Suprapubic skin (tissue), 4 donors: Measurements from ENCODE around the gene ADAM33. TPM values are rescaled to one million over a fixed set of nuclear protein-coding genes. Genes with fewer than 3 reads are reported as not detected.
A peak's percentile ranks its signal among the peaks of the same experiment; 100 is the strongest.

Experiments
- DNase-seq, 2 donors: peaks; one replicate each; pipeline ENCODE4 v3.0.0-alpha.2; 2019; ENCODE audit warnings: low spot score in 2 of 2
- H3K27ac ChIP-seq: fragments of 200-600 bp; sonication (generic); one replicate; pipeline ENCODE4 v1.5.1; 2019
- H3K27me3 ChIP-seq: fragments of 200-600 bp; sonication (generic); one replicate; pipeline ENCODE4 v1.5.1; 2019
- H3K36me3 ChIP-seq: fragments of 200-600 bp; sonication (generic); one replicate; pipeline ENCODE4 v1.5.1; 2019
- H3K4me1 ChIP-seq: fragments of 200-600 bp; sonication (generic); one replicate; pipeline ENCODE4 v1.5.1; 2019
- H3K4me3 ChIP-seq: fragments of 200-600 bp; sonication (generic); one replicate; pipeline ENCODE4 v1.5.1; 2019; ENCODE audit warnings: mild to moderate bottlenecking
- H3K9me3 ChIP-seq: fragments of 200-600 bp; sonication (generic); one replicate; pipeline ENCODE4 v1.5.1; 2019
- EP300 ChIP-seq: sonication (generic); formaldehyde crosslinking; IDR thresholded peaks from one replicate; pipeline ENCODE4 v1.6.1; 2017; ENCODE audit warnings: antibody characterized with exemption
- POLR2A ChIP-seq, 2 donors: fragments of 450-650 bp; IDR thresholded peaks; one replicate each; pipeline ENCODE4 v1.6.1; 2017; ENCODE audit warnings: antibody characterized with exemption in 2 of 2, mild to moderate bottlenecking in 2 of 2, moderate library complexity in 2 of 2
- POLR2AphosphoS5 ChIP-seq, 3 donors: sonication (generic); formaldehyde crosslinking; IDR thresholded peaks; one replicate each; pipeline ENCODE4 v1.6.1; 2017; ENCODE audit warnings: antibody characterized with exemption in 3 of 3
- WGBS: methylation state at CpG from one replicate; pipeline ENCODE4 v1.1.5; 2018; 5-methylcytosine and 5-hydroxymethylcytosine counted together
- total RNA-seq, 4 donors: library from RNA; depleted of rRNA; stranded (reverse); fragments of >200 nt; gene quantifications; one replicate each; pipeline ENCODE4 v1.1.0, GENCODE V29; 2016
- TF ChIP-seq, protein P1 (sequence below), 2 donors: fragments of 200-600 bp in 1 of 2; fragments of 450-650 bp in 1 of 2; sonication (generic) in 1 of 2; IDR thresholded peaks; one replicate each; pipeline ENCODE4 v1.5.1; 2016 to 2019; ENCODE audit warnings: antibody characterized with exemption in 2 of 2, mild to moderate bottlenecking in 1 of 2, moderate library complexity in 1 of 2

The ADAM33 gene
- total RNA-seq, 4 donors from 2014 or later: 6.3 to 24.3 (median 13.4) TPM

DNA sequence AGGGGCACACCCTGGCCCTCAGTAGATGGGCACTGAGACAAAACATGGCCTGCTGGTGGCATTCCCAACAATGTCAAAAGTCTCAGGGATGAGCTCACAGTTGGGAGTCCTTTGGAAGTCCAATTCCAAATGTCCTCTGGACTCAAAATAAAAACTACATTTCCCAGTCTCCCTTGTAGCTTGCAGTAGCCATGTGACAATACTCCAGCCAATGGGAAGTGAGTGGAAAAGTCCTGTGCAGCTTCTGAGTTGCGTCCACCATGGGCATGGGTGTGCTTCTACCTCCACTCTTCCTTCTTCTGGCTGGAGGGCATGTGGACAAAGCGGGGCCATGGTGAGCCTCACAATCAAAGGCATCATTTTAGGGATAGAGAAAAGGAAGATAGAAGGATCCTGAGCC is 5.8 kb upstream of the ADAM33 start:
- no peak for TF ChIP-seq POLR2AphosphoS5 (IDR thresholded peaks at IDR 0.05)
- TF ChIP-seq EP300: no peak
- no peak for TF ChIP-seq POLR2A (IDR thresholded peaks at IDR 0.05)
- TF ChIP-seq, protein P1, sequence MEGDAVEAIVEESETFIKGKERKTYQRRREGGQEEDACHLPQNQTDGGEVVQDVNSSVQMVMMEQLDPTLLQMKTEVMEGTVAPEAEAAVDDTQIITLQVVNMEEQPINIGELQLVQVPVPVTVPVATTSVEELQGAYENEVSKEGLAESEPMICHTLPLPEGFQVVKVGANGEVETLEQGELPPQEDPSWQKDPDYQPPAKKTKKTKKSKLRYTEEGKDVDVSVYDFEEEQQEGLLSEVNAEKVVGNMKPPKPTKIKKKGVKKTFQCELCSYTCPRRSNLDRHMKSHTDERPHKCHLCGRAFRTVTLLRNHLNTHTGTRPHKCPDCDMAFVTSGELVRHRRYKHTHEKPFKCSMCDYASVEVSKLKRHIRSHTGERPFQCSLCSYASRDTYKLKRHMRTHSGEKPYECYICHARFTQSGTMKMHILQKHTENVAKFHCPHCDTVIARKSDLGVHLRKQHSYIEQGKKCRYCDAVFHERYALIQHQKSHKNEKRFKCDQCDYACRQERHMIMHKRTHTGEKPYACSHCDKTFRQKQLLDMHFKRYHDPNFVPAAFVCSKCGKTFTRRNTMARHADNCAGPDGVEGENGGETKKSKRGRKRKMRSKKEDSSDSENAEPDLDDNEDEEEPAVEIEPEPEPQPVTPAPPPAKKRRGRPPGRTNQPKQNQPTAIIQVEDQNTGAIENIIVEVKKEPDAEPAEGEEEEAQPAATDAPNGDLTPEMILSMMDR (IDR thresholded peaks at IDR 0.05): no peak
- Histone ChIP-seq H3K27me3 (no peaks in the 10 kb centered on the region), H3K4me3 (no peak overlapping the region), H3K4me1 (peaks cover 13% of the 10 kb centered on the region), H3K36me3 (no peaks in the 10 kb centered on the region), H3K27ac (peak overlapping the region; percentile 76), H3K9me3 (no peaks in the 10 kb centered on the region)
- WGBS: 61% methylated on average over 2 of the region's 2 CpGs
- DNase-seq: no peak

DNA sequence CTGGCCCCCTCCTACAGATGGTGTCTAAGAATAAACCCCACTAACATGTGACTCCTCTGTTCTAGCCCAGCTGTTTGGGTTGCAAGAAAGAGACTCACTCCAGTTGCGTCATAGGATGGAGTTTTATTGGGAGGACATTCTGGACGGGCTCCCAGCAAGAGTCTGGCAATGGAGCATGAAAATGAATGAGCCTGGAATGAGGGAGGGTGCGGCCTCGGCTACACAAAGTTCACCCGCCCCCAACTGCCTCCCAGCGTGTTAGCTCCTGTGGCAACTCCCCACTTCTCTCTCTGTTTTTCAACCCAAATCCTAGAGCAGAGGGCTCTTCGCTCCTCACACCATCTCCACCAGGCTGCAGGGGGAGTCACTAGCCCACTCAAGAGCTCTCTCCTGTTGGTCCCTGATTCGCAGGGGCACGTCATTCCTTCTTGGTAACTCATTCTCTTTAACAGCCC is 5.1 kb upstream of the ADAM33 start:
- Histone ChIP-seq H3K9me3 (no peaks in the 10 kb centered on the region), H3K27me3 (peaks cover 7% of the 10 kb centered on the region), H3K36me3 (no peaks in the 10 kb centered on the region), H3K27ac (peak overlapping the region; percentile 76), H3K4me3 (no peak overlapping the region), H3K4me1 (peaks cover 19% of the 10 kb centered on the region)
- DNase-seq: peak in 1 of 2 donors; percentile 92
- WGBS: 32% methylated on average over 6 of the region's 9 CpGs
- TF ChIP-seq POLR2A (IDR thresholded peaks at IDR 0.05) (no peak), POLR2AphosphoS5 (IDR thresholded peaks at IDR 0.05) (peak in 2 of 3 donors; percentile 61 to 91), EP300 (no peak)
- TF ChIP-seq, protein P1 (IDR thresholded peaks at IDR 0.05): no peak

DNA sequence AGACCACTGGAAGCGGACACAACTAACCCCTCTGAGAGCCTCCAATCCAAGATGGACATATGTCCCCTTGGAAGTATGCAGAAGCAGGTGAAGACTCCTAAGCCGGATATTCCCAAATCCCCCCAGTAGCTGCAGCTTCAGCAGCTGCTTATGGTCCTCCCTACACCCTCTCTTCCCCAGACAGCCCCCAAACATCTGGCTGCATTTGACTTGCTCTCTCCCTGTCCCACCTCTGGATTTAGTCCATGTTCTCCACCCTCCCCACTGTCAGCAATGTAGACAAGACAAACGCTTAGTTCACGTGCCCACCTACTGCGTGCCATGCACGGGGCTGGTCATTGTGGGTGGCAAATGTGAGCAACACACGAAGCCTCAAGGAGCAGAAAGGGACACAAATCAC is 4.6 kb upstream of the ADAM33 start:
- no peak for TF ChIP-seq POLR2AphosphoS5 (IDR thresholded peaks at IDR 0.05)
- no peak for TF ChIP-seq POLR2A (IDR thresholded peaks at IDR 0.05)
- TF ChIP-seq, protein P1 (IDR thresholded peaks at IDR 0.05): no peak
- no peak for TF ChIP-seq EP300
- H3K27ac ChIP-seq: peak overlapping the region; percentile 37
- WGBS: 58% methylated on average over 7 of the region's 7 CpGs
- peaks cover 24% of the 10 kb centered on the region for H3K4me1 ChIP-seq
- no peaks in the 10 kb centered on the region for H3K36me3 ChIP-seq
- no peak for DNase-seq
- H3K9me3 ChIP-seq: no peaks in the 10 kb centered on the region
- no peak overlapping the region for H3K4me3 ChIP-seq
- H3K27me3 ChIP-seq: peaks cover 12% of the 10 kb centered on the region

DNA sequence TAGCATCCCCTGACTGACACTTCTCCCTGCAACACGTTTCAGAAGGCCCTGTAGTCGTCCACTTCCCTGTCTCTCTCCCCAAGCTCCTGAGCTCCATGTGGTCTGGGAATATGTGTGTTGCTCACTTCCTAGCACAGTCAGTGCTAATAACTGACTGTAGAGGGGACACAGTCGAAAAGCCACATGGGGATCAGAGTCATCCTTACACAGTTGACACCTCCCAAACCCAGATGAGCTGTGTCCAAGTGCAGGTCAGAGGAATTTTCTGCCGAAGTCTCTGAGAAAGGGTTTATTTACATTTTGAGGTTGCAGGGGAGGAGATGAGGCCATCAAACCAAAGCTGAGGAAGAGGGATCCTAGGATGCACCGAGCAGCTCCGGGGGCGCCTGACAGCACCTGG is 3.5 kb upstream of the ADAM33 start:
- TF ChIP-seq EP300: no peak
- TF ChIP-seq POLR2A (IDR thresholded peaks at IDR 0.05): no peak
- peaks cover 23% of the 10 kb centered on the region for H3K27me3 ChIP-seq
- no peak for DNase-seq
- H3K9me3 ChIP-seq: no peaks in the 10 kb centered on the region
- peaks cover 27% of the 10 kb centered on the region for H3K4me1 ChIP-seq
- WGBS: 79% methylated on average over 7 of the region's 7 CpGs
- no peak overlapping the region for H3K27ac ChIP-seq
- no peak overlapping the region for H3K4me3 ChIP-seq
- H3K36me3 ChIP-seq: no peaks in the 10 kb centered on the region

DNA sequence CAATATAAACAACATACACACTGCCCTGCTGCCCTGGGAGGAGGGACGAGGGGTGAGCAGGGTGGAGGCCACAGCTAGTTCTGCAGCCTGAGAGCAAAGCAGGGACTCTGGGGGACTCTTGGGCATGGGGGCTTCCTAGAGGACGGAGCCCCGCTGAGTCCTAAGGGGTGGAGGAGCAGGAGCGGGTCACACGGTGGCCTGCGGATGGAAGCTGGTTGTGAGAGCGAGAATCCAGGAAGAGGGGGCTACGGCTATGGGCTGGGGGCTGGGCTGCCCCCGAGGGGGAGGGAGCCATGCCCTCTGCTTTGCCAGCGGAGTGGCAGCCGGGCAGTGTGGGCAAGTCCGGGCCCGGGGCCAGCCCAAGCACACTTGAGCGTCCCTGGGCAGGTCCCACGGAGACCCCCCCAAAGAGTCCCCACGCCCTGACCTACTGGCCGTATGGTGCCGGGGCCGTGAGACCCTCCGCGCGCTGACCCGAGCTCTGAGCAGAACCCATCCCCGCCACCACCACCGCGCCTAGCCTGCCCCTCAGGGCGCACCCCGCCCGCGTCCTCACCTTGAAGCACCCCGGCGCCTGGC is 369 bp downstream of the ADAM33 start:
- Histone ChIP-seq H3K9me3 (no peaks in the 10 kb centered on the region), H3K36me3 (no peaks in the 10 kb centered on the region), H3K27ac (peak overlapping the region; percentile 85), H3K4me1 (peaks cover 40% of the 10 kb centered on the region), H3K4me3 (peak overlapping the region; percentile 54), H3K27me3 (peaks cover 27% of the 10 kb centered on the region)
- DNase-seq: no peak
- TF ChIP-seq EP300 (no peak), POLR2A (IDR thresholded peaks at IDR 0.05) (no peak)
- whole genome bisulfite sequencing: 27% methylated on average over 12 of the region's 32 CpGs

DNA sequence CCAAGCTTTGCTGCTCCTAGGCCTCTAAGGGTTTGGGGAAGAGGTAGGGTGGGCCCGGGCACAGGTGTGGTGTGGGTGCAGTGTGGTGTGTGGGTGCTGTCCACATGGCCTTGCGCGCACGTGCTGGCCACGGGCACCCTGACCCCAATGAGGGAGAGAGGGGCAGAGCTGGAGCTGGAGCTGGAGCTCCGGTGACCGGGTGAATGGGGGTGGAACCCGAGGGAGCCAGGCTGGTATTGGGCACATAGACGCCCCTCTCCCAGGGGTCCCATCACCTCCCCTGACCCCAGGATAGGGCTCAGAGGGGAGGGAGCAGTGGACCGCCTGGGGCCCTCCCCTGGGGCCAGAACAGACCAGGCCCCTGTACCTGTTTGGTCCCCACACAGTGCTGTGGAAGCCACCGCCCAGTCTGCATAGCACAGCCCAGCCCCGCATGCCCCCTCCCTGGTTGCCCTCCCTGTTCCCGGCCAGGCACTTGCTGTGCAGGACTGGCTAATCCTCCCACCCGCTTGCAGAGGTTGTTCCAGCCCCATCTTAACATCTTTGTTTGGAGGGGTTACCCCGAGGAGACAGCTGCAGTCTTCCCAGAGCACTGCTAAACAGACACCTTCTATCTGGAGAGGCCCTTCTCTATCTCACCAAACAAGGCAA is 984 bp downstream of the ADAM33 start:
- peak overlapping the region; percentile 54 for H3K4me3 ChIP-seq
- 64% methylated on average over 13 of the region's 15 CpGs for WGBS
- peaks cover 42% of the 10 kb centered on the region for H3K4me1 ChIP-seq
- H3K27me3 ChIP-seq: peaks cover 31% of the 10 kb centered on the region
- no peak for DNase-seq
- TF ChIP-seq POLR2AphosphoS5 (IDR thresholded peaks at IDR 0.05) (no peak), EP300 (no peak), POLR2A (IDR thresholded peaks at IDR 0.05) (no peak)
- TF ChIP-seq, protein P1 (IDR thresholded peaks at IDR 0.05): no peak
- no peaks in the 10 kb centered on the region for H3K36me3 ChIP-seq
- peak overlapping the region; percentile 85 for H3K27ac ChIP-seq
- H3K9me3 ChIP-seq: no peaks in the 10 kb centered on the region
